HG02759 (cell line): Measurements from ENCODE around the gene C21orf91.

Experiments
- ATAC-seq: cut with Tn5 transposase; IDR thresholded peaks from one replicate; pipeline ENCODE4 v1.9.1; 2021; ENCODE audit warnings: mild to moderate bottlenecking, moderate library complexity; ENCODE audit not compliant: unreplicated experiment

Gene C21orf91

DNA sequence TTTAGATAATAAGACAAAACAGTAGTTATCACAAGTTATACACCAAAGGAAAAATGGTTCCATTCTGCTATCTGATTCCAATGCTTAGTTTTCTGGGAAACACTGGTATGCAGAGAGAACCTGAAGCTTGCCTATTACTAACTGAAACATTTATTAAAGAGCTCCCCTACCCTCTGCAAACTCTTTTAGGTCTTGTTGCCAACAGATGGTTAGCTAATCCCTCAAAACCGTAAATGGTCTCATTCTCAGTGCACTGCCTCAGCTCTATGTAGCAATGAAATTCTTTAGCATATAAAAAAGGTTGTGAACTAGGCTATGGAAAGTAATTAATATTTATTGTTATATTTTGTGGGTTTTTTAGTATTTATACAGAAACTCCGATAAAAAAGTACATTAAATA lies 20.4 kb downstream of the C21orf91 start:
- ATAC-seq = no peak

DNA sequence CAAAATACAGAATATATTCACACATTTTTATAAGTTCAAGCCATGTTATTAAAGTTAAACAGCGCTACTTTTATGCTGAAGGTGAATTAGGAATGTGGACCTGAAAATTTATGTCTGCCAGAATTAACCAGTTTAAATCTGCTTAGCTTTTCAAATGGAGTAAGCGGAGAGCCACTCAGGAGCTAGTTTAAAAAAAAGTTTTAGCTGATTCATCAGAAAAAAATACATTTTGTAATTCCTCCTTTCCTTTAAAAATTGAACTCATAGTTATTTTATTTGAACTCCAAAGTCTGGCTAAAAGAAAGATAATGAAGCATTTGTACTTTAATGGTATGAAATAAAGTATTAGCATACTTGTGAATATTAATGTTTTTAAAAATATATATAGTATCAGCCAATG lies 21.2 kb downstream of the C21orf91 start:
- no peak for ATAC-seq

DNA sequence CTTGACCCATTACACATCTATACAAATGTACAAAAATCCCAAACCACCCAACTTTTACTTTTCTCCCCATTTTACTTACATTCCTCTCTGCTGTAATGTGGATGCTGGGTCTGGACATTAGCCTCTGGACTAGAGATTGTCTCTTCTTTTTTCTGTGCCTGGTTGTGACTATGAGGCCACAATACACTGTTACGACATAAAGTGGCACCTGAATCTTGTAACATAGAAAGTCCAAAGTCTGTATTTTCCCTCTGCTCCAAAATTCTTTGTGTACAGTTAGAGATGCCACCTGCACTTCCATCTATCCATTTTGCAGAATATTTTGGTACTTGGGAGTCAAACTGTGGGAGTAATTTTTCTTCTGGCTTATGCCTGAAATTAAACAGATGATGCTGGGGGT lies 22.7 kb downstream of the C21orf91 start:
- no peak for ATAC-seq

DNA sequence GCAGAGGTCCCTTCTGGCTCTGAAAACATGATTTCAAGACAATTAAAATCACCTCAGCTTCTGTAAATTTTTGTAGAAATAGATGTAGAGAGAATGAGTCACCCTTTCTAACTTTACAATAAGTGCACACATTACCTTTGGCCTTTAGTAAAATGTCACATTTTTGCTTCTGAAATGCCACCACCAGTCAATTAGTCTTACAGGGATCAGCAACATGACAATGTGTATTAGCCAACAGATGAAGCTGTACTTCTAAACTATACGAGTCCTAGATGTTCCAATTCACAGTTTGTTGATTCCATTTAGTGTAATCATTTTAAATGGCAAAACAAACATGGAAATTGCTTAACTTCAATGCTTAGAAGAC lies 23.1 kb downstream of the C21orf91 start:
- ATAC-seq = no peak

DNA sequence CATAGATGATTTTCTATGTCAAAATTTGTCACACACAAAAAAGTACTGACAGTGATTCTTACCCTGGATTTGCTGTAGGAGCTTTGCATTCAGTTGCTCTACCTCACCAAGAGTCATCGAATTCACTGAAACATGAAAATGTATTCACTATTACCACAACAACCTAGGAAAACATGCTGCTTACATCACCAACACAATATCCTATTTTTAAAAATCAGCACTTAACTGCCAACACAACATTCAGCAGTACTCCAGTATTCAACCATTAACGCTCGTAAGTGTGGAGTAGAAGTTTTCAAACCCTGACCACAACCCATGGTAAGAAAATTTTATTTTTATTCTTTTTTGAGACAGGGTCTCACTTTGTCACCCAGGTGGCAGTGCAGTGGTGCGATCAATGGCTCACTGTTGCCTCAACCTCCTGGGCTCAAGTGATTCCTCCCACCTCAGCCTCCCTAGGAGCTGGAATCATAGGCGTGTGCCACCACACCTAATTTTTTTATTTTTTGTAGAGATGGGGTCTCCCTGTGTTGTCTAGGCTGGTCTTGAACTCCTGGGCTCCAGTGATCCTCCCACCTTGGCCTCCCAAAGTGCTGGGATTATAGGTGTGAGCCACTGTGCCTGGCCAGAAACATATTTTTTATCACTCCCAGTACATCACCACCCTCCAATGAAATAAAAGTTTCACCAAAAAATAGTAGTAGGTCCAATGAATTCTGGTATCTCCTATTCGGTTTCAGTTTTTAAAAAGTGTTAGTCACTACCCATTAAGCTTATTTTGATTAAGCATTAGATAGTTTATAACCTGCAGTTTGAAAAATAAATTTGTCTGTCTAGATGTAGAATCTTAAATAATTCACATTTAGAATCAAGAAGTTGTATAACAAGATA lies 23.8 kb downstream of the C21orf91 start:
- ATAC-seq = no peak

DNA sequence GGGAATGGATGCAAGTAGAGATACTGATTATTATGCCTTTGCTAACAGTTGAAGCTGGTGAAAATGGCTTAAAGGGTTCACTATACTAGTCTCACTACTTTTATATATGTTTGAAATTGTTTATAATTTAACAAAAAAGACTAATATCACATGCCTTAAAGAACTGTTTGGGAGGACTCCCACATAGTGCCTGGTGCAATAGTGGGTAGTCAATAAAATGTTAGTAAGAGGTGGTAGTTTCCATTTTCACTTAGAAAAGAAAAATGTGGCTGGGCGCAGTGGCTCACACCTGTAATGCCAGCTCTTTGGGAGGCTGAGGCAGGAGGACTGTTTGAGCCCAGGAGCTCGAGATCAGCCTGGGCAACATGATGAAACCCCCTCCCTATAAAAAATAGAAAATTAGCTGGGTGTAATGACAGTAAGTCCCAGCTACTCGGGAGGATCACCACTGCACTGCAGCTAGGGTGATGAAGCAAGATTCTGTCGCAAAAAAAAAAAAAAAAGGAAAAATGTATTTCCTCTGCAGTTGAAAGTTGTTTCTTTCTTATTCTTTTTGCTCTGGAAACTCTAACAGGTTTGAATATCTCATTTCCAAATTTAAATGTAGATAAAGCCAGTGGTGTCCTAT lies 24.5 kb downstream of the C21orf91 start:
- ATAC-seq = no peak

DNA sequence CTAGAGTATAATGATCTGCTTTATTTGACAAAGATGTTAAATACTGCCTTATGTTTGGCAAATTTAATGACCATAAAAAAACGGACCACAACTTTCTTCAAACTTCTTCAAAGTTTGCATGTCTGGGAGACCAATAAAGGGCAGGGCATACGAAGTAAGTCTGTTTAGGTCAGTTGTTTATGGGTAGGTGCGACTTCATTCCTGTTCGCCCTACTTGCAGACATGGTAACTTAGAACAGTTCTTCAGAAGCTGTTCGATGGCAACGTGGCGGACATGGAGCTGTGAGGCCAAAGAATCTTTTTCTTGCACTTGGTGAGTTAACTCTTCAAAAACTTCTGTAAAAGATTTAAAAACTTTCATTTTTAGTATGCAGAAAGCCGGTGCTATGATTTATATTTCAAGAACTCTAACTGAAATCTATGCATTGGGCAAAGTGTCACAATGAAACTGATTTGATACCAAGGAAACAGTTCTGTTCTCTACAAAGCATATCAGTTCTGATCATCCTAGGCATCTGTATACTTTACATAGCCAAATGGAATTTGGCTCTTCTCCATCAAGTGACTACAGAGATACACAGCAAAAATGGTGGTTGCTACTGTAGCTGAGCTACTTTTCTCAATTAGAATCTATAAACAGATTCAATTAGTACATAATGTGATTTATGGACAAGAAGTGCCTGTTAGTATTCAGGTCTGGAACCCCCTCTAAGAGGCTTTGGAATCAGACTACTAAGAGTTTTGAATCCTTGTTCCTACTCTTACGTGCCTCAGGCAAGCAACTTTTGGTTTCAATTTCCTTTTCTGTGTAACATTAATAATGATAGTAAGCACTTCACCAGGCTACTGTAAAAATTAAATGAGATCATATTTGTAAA lies 25.7 kb downstream of the C21orf91 start:
- ATAC-seq = peak; percentile 76

DNA sequence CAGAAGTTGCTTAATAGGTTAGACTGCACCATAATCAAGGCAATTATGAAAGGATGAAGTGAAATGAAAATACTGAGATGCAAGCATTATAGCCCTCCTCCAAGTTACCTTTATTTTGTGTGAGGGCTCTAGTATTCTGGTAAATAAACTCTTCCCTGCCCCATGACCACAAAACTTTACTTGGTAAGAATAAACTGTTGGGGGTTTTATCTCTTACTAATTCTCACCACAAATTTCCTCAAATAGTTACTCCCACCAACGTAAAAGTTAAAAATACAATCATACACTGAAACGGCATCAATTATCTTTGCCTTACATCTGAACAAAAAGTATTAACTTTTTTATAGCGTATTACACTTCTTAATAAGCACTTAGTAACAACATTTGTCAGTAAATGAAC lies 29.5 kb downstream of the C21orf91 start:
- peak; percentile 15 for ATAC-seq

DNA sequence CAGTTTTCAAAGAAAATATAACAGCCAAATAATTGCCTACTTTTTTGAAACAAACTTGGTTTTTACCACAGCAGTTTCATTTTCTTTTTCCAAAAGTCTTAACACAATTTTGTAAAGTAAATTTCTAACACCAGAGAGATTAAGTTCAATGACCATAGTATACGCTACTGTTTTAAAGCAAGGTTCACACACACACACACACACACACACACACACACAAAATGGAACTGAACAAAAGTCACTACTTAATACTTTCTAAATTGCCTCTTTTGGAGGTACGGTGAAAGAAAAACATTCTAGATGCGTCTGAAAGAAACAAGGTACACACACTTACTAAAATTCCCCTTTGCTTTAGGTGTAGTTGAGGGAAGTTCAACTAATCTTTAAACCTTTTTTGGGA lies 30.1 kb downstream of the C21orf91 start:
- ATAC-seq = no peak

DNA sequence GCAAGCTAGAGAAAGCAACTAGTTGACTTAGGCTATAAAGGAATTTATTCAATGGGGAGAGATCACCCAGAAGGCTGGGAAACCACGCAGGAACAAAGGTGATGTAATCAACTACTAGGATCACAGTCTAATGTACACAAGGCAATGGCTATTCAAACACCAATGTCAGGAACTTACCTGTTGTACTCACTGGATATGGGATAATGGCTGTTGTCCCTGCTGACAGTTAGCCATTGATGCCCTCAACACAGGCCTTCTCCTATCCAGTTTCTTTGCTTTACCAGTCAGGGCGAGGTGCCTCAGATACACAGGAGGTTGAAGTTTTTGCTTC lies 32.3 kb downstream of the C21orf91 start:
- ATAC-seq = no peak

DNA sequence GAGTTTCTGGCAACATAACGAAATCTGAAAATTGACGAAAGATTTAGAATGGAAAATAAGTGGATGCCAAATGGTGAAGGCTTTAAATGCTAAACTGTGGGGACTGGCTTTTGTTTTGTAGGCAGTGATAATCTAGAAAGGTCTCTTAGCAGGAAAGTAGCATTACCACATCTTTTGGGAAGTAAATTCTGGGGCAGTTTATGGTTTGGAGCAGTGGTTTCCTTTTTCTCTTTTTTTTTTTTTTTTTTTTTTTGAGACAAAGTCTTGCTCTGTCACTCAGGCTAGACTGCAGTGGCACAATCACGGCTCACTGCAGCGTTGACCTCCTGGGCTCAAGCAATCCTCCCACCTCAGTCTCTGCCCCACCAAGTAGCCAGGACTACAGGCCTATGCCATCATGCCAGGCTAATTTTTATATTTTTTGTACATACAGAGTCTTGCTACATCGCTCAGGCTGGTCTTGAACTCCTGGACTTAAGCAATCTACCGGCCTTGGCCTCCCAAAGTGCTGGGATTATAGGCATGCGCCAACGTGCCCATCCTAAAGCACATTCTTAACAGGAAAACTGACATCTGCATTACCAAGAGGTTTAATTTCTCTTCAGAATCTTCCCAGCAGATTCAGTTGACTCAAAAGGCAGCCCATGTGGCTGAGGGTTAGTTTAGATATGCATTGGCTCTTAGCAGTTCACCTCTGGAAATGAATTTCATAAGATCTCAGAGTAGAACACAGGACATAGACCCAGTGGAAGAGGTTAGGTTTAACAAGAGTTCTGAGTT lies 32.9 kb downstream of the C21orf91 start:
- no peak for ATAC-seq

DNA sequence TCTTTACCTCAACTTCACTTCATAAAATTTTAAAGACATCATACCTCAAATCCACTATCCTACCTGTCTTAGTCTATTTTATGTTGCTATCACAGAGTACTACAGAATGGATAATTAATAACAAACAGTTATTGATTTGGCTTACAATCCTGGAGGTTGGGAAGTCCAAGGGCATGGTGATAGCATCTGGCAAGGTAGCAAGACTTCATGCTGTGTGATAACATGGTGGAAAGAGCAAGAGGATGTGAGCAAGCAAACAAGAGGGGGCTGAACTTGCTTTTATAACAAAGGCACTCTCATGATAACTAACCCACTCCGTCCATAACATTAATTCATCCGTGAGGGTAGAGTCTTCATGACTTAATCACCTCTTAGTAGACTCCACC lies 33.8 kb downstream of the C21orf91 start:
- ATAC-seq = no peak

DNA sequence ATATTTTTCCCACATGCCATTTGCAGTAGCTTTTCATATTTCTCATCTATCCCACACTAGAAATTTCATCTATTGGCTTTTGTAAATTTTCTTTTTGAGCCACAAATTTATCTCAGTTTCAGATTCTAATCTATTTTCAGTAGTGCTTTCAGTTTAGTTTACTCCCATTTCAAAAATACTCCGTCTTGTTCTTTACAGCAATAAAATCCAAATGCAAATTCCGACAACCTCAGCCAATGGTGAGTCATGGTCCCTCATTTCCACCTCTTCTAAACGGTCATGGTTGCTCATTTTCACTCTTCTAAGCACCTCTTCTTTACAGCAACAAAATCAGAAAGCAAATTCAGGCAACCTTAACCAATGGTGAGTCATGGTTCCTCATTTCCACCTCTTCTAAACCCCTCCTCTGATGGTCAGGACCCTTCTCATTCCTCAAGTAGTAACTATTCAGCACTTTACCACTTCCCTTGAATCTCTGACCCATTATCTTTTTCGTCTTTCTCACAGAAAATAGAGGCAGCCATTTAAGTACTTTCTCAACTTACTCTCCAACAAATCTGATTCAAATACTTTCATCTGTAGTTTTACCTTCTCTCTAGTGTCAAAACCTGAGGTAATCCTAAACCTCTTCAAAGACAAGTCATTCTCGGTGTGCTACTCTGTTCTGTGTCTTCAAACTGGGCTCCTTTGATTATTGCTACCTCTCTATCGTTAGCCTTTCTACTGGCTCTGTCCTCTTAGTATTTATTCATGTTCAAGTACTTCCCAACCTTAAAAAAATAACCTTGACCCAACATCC lies 34.4 kb downstream of the C21orf91 start:
- ATAC-seq = peak; percentile 55

DNA sequence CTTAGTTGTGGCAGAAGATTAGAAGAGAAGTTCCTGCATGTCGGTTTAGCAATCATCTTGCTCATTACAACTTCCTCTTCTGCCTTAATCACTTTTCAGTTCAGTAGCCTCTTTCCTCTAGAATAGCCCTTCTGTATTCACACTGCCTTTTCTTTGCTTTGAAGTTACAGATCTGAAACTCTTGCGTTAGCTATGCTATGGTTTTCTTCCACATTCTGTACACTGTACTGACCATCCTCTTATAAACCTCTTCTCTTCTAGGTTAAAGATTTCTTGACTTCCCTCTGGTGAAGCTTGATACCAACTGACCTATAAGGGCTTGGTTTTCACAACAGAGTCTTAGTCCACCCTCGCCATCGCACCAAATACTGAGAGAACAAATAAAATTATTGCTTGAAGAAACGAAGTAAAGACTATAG lies 35.0 kb downstream of the C21orf91 start:
- peak; percentile 49 for ATAC-seq

DNA sequence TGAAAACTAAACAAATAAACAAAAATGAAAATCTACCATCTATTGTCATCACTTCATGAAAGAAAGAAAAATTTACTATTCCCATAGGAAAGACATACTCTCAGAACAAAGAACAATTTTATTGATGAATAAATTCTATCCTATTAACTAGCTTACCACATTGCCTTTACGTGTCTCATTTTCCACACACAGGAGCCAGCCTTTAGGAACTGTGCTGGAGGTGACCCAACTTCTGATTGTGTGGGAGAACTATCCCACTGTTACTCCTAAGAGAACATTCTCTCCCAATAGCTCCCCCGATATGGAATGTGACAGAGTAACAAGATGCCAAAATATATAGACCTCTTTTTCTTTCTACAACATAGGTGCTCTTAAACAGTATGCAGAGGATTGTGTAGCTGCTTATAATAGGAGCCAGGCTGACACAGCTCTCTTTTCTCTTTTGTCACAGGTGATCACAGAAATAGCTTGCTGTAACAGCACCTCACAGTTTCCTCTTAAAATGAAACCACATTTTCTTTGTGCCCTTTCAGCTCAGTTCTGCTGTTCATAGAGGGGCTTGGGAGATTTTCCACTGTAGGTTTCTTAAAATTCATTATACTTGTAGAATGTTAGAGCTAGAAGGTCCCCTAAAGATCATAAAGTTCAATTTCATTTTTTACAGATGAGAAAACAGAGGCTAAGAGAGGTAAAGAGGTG lies 35.5 kb downstream of the C21orf91 start:
- peak; percentile 39 for ATAC-seq

DNA sequence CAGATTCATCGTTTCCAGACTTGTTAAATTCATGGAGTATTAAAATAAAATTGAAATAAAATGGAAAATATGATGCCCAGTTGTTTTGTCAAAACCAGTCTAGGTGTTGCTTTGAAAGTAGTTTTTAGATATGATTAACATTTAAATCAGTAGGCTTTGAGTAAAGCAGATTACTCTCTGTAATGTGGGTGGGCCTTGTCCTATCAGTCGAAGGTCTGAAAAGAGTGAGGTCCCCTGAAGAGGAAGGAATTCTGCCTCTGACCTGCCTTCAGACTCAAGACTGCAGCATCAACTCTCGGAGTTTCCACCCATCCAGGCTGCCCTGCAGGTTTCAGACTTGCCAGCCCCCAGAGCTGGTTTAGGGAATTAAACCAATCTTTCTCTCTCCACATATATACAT lies 36.2 kb downstream of the C21orf91 start:
- ATAC-seq = no peak

DNA sequence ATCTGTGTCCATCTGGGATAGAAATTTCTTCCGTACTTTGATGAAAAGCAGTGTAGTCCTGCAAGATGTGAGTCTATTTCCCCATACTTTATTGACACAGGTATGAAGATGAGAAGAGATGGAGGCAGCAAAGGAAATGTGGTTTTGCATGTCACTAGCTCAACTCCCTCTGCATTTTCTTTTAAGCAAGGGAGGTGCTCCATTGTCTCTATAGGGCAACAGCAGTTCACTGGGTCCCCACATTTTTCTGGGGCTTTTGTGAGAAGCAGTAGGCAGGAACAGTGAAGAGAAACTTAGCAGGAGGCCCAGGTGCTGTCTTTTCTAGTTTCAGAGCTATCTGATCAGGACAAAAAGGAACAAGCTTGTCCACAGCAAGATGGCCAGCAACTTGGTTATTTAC lies 37.1 kb downstream of the C21orf91 start:
- no peak for ATAC-seq

DNA sequence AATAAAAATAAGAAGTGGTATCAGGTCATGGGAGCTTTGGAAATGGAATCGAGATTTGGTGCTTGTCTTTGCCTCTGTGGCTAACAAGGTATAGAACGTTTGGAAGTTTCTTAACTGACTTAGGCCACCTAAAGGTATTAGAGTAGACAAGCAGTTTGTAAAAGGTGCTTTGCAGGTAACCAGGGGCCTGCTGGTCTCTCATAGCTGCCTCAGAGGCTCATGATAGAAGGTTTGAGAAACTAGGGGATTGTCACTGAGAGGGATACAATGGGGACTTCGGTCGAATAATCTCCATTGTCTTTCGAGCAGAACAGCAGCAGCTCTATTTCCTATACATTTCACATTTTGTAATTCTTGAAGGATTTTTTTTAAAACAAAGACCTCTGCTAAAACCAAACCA lies 37.6 kb downstream of the C21orf91 start:
- ATAC-seq = no peak

DNA sequence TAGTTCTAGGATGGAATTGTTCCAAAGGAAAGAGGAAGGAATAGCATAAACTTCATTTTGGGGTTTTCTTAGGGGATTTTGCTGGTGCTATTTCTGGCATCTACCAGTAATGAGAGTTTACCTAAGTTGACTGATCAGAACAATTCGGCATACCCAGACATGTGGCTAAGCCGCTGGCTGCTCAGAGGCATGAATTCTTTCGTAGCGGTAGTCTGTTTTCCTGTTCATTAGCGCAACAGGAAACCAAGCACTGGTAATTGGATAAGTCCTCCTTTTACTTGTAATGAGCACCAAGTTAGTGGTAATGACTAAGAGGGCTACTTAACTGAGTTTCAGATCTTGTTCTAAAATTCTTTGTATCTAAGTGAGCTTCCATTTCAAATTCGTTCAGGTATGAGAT lies 38.6 kb downstream of the C21orf91 start:
- ATAC-seq = peak; percentile 42

DNA sequence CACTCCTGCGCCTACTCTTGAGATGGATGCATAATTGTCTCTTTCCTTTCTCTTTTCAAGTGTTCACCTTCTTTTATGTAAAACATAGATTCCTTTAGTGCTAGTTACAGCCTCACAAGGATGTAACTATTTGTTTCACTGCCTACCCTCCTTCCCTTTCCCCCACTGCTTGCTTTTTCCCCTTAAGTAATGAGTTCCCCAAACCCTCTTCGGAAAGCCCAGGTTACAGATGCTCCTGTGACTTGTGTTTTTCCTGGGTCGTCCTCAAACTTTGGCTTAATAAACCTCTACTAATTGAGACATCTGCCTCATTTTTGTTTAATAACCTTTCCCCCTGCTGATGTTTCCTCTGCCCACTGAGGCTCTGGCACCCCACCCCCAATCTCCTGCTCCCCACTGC lies 39.2 kb downstream of the C21orf91 start:
- no peak for ATAC-seq
